Naive B cell (primary cell): ENCODE data around the gene TBC1D22A. TPM values are rescaled to one million over a fixed set of nuclear protein-coding genes. Genes with fewer than 3 reads are reported as not detected.
A peak's percentile ranks its signal among the peaks of the same experiment; 100 is the strongest.

ENCODE experiments used
- ATAC-seq, 2 donors: fragments of 150-1000 bp; cut with Tn5 transposase; 2 replicates each; pipeline ENCODE4 v1.10.0; 2021; ENCODE audit warnings: low read depth in 2 of 2, mild to moderate bottlenecking in 2 of 2, moderate library complexity in 2 of 2
- DNase-seq: peaks from one replicate; pipeline ENCODE4 v3.0.0; 2022
- H3K27ac Mint-ChIP-seq, 6 donors: one replicate each; pipeline ENCODE4 v1.8.0; 2020 to 2022; ENCODE audit warnings: mild to moderate bottlenecking in 6 of 6, mixed read lengths in 6 of 6, moderate library complexity in 5 of 6, inconsistent platforms in 2 of 6
- H3K27me3 Mint-ChIP-seq, 3 donors: one replicate each; pipeline ENCODE4 v1.8.0; 2021 to 2022; ENCODE audit warnings: mixed read lengths in 3 of 3, mild to moderate bottlenecking in 1 of 3
- H3K36me3 Mint-ChIP-seq, 2 donors: one replicate each; pipeline ENCODE4 v1.8.0; 2020 to 2022; ENCODE audit warnings: mixed read lengths in 2 of 2, inconsistent platforms in 1 of 2, mild to moderate bottlenecking in 1 of 2
- H3K4me1 Mint-ChIP-seq, 3 donors: one replicate each; pipeline ENCODE4 v1.8.0; 2020 to 2022; ENCODE audit warnings: mixed read lengths in 3 of 3, inconsistent platforms in 1 of 3, mild to moderate bottlenecking in 1 of 3, moderate library complexity in 1 of 3
- H3K4me3 Mint-ChIP-seq, 8 donors: one replicate each; pipeline ENCODE4 v1.8.0; 2020 to 2022; ENCODE audit warnings: mild to moderate bottlenecking in 8 of 8, mixed read lengths in 8 of 8, moderate library complexity in 8 of 8, inconsistent platforms in 2 of 8
- H3K9me3 Mint-ChIP-seq, 7 donors: one replicate each; pipeline ENCODE4 v1.8.0; 2020 to 2022; ENCODE audit warnings: mixed read lengths in 7 of 7, mild to moderate bottlenecking in 5 of 7, inconsistent platforms in 2 of 7, moderate library complexity in 1 of 7
- polyA plus RNA-seq, 6 donors: library from polyadenylated mRNA; unstranded; fragments of 300-500 nt; fragmentation: Illumina TruSeq; gene quantifications; one replicate each; pipeline ENCODE4 v1.2.3, GENCODE V29; 2021; ENCODE audit warnings: low read depth in 6 of 6

The TBC1D22A gene
- polyA plus RNA-seq, 6 donors from 2014 or later: 47.2 to 74.5 (median 62.6) TPM

DNA sequence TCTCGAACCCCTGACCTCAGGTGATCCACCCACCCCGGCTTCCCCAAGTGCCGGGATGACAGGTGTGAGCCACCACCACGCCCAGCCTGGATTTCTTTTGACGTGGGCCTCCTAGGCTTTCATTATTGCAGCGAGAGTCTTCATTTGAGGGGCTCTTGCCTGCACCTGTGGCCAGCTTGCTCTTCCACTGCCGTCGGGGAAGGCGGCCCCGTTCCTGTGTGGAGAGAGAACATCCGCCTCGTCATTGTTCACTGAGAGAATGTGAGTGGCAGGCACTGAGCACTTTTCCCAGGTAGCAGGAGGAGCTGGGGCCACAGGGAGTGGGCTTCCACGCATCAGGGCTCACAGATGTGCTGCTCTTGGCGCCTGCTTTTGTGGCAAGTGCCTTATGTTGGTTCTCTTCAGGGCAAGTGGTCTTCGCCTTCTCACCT, 365.0 kb downstream of the TBC1D22A start:
- no peaks in the 10 kb centered on the region for H3K9me3 Mint-ChIP-seq
- no peak overlapping the region for H3K27ac Mint-ChIP-seq
- H3K4me1 Mint-ChIP-seq: peaks cover 19 to 22% (median 20%) of the 10 kb centered on the region in 3 donors
- no peaks in the 10 kb centered on the region for H3K27me3 Mint-ChIP-seq
- H3K4me3 Mint-ChIP-seq: peak overlapping the region in 1 of 8 donors; percentile 29
- no peaks in the 10 kb centered on the region for H3K36me3 Mint-ChIP-seq
- no peak for ATAC-seq
- DNase-seq: no peak

DNA sequence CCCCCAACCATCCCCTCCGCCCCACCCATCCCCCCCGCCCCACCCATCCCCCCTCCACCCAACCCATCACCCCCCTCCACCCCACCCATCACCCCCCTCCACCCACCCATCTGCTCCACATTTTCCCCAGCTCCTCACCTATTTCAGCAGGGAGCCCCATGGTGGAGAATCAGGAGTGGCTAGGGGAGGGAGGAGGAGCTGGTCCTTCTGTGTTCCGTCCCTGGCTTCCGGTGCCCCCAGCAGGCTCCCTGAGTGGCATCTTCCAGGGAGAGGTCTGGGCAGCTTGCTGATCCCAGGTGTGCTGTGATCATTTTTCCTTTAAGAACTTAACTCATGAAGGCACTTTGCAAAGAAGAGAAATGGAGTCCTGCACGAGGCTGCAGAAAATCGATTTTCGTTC, 365.8 kb downstream of the TBC1D22A start:
- Mint-ChIP-seq H3K9me3 (no peaks in the 10 kb centered on the region), H3K27ac (no peak overlapping the region), H3K36me3 (no peaks in the 10 kb centered on the region), H3K4me3 (no peak overlapping the region), H3K27me3 (no peaks in the 10 kb centered on the region), H3K4me1 (peaks cover 19 to 22% (median 20%) of the 10 kb centered on the region in 3 donors)
- no peak for DNase-seq
- no peak for ATAC-seq

DNA sequence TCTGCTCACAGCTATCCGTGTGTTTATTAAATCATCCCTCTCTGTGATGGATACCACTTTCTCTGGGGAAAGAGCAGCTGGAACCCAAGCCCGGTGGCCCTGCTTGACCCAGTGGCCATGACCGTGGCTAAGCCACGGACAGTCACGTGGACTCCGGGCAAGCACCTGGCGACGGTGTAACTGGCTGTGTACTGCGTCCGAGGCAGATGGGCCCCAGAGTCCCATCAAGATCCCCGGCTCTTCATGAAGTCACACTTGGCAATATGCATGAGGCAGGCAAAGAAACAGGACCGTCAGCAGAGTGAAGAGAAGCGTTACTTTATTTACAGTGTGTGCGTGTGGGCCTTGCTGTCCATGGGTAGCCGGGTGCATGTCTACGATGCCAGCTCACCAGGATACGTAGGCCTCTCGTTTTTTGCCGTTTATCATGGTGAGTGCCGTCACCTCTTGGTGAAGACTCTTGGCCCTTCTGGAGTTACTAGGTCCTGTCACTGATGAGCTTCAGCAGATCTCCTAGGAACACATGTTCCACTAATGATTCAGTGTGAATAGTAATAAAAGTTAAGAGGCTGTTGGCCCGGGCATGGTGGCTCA, 366.3 kb downstream of the TBC1D22A start:
- peak overlapping the region in 2 of 6 donors; percentile 47 to 60 for H3K27ac Mint-ChIP-seq
- no peak for ATAC-seq
- no peaks in the 10 kb centered on the region for H3K9me3 Mint-ChIP-seq
- H3K4me3 Mint-ChIP-seq: no peak overlapping the region
- H3K36me3 Mint-ChIP-seq: no peaks in the 10 kb centered on the region
- DNase-seq: no peak
- no peaks in the 10 kb centered on the region for H3K27me3 Mint-ChIP-seq
- H3K4me1 Mint-ChIP-seq: peaks cover 16 to 21% (median 17%) of the 10 kb centered on the region in 3 donors

DNA sequence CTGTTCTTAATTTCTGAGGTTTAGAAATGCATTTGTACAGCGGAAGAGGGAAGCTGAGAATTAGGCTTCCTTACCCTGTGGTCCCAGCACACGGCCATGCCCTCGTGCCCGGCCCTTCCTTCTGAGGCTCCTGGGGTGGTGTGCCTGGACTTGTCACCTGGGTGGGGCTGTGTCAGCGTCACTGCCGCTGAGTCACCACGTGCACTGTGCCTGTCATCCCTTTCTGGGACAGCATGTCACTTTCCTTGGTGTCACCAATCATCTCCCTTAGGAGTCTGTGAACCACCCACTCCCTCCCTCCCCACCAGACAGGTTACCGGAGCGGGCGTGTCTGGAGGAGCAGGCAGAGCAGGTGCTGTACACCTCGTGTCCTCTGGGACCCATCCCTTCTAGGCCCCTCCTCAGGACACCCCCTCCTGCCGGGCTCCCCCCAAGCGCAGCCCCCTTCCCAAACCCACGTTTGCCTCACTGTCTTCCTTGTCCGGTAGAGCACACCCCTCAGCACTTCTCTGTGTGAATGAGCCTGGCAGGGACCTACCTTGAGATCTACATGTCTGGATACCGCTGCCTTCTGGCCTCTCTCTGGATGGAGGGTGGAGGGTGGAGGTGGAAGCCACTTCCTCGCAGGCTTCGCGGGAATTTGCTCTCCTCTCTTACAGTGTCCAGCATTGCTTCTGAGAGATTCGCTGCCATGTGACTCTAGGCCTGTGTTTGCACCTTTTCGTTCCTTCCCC, 367.6 kb downstream of the TBC1D22A start:
- Mint-ChIP-seq H3K27ac (peak overlapping the region in 3 of 6 donors; percentile 28 to 62 (median 47)), H3K27me3 (no peaks in the 10 kb centered on the region), H3K36me3 (no peaks in the 10 kb centered on the region), H3K4me1 (peaks cover 13 to 18% (median 15%) of the 10 kb centered on the region in 3 donors), H3K9me3 (no peaks in the 10 kb centered on the region), H3K4me3 (no peak overlapping the region)
- ATAC-seq (no peak), DNase-seq (no peak)

DNA sequence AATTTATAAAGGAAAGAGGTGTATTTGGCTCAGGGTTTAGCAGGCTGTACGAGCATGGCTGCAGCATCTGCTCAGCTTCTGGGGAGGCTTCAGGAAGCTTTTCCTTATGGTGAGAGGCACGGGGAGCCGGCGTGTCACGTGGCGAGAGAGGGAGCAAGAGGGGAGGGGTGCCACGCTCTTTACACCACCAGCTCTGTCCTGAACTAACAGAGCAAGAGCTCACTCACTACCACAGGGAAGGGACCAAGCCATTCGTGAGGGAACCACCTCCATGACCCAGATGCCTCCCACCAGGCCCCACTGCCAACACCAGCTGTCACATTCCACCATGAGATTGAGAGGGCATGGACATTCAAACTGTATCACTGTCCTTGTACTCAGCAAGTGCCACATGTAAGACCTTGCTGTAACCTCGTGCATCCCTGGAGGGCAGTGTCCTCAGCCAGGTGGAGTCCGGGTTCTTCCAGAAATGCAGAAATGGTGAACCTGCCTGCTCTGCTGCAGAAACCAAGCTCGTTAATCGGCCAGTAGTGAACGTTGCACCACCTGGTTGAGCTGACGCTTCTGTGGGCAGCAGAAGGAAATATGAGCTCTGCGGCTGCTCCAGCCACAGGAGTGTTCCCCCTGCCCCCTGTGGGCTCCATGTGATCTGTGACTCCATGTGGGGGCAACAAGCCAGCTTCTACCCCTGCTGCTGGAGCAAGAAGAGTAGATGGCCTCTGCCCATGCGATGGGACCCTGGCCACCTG, 368.6 kb downstream of the TBC1D22A start:
- no peaks in the 10 kb centered on the region for H3K27me3 Mint-ChIP-seq
- peaks cover 13 to 21% (median 18%) of the 10 kb centered on the region in 3 donors for H3K4me1 Mint-ChIP-seq
- H3K9me3 Mint-ChIP-seq: no peaks in the 10 kb centered on the region
- H3K27ac Mint-ChIP-seq: peak overlapping the region in 1 of 6 donors; percentile 47
- H3K36me3 Mint-ChIP-seq: no peaks in the 10 kb centered on the region
- no peak for ATAC-seq
- no peak overlapping the region for H3K4me3 Mint-ChIP-seq
- no peak for DNase-seq

DNA sequence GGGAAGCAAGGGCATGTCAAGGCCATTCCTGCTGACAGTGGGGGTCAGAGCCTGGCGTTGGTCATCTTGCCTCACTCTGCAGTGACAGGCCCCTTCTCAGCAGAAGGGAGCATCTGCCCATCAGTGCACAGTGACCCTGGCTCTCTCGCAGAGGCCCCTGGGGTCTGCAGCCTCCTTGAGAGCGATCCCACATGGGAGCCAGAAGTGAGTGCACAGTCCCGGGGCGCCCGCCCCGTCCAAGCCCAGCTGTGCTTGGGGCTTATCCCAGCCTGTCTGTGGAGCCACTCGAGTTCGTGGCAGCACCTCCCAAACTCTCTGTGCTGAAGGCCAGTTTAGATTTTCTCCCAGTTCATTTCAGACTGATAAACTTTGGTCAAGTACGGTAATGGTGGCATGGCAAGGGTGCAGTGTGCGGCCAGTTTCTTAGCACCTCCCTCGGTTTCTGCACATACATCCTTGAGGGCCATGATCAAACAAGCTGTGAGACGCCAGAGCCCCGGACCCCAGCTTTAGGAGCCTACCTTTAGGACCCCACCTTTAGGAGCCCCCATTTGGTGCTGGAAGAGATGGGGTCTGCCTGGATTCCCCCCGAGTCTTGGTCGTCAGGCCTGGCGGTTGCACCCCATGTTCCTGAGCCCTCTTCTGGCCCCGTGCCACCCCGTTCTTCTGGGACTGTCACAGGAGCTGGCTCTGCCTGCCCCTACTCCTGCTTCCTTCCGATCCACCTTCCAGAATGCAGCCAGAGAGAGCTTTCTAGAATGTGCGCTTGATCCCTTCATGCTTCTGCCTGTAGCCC, 369.4 kb downstream of the TBC1D22A start:
- Mint-ChIP-seq H3K9me3 (no peaks in the 10 kb centered on the region), H3K36me3 (no peaks in the 10 kb centered on the region), H3K4me3 (no peak overlapping the region), H3K27ac (peak overlapping the region in 2 of 6 donors; percentile 16 to 69), H3K4me1 (peaks cover 9 to 14% (median 13%) of the 10 kb centered on the region in 3 donors), H3K27me3 (no peaks in the 10 kb centered on the region)
- ATAC-seq: no peak
- no peak for DNase-seq

DNA sequence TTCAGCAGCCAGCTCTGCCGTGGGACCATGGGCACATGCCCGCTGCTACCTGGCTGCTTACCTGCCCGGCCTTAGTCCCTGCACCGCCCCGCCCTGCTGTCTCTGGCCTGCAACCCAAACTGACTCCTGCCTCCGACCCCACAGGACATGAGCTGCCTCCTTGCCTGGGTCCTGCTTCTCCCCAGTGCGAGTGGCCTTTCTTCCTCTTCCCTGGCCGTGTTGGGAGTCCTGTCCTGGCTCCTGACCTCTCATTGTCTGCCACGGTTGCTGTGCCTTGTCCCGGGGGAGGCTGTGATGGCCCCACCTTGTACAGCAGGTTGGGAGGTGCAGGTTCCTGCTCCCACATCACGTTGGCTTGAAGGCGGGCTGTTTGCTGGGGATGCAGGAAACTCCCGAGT, 370.0 kb downstream of the TBC1D22A start:
- no peak for ATAC-seq
- no peaks in the 10 kb centered on the region for H3K36me3 Mint-ChIP-seq
- no peaks in the 10 kb centered on the region for H3K9me3 Mint-ChIP-seq
- no peaks in the 10 kb centered on the region for H3K27me3 Mint-ChIP-seq
- peak overlapping the region in 2 of 6 donors; percentile 16 for H3K27ac Mint-ChIP-seq
- H3K4me3 Mint-ChIP-seq: no peak overlapping the region
- peaks cover 9 to 14% (median 12%) of the 10 kb centered on the region in 3 donors for H3K4me1 Mint-ChIP-seq
- DNase-seq: no peak

DNA sequence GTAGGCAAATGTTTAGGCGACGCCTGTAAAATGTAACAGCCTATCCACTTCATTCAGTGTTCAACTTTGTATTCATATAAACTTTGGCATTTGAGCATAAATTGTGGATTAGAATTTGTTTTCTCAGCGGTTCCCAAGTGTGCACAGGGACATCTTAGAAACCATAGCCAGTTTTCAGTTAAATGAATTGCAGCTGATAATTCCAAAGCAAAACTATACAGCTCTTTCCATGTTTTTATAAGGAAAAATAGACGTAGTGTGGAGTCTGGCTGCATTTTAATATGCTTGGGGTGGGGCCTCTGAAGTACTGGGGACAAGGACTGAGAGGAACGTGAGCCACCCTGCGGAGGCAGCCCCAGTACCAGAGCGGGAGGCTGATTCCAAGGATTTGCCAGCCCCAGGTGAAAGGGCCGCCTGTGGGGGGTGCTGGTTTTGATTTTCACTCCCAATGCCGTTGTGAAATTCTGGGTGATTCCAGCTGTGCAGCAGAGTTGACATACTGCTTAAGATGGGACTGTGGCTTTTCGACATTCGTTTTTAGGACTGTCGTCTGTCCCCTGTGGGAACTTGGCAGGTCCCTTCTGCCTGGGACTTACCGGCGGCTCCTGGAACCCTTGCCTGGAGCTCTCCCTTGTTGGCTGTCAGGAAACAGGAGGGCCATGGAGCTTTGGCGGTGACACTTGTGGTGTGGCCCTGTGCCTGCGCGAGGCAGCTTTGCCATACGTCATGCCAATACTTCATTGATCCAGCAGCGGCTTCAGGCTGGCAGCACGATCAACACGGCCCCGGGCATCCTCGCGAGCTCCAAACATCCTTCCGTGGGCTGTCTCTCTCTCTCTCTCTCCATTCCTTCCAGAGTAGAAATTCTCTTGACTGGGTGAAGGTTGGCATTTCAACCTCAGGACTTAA, 370.9 kb downstream of the TBC1D22A start:
- Mint-ChIP-seq H3K27ac (peak overlapping the region in 2 of 6 donors; percentile 32 to 64), H3K36me3 (no peaks in the 10 kb centered on the region), H3K27me3 (no peaks in the 10 kb centered on the region), H3K9me3 (no peaks in the 10 kb centered on the region), H3K4me1 (peaks cover 9 to 18% (median 12%) of the 10 kb centered on the region in 3 donors), H3K4me3 (peak overlapping the region in 1 of 8 donors; percentile 44)
- DNase-seq: no peak
- ATAC-seq: no peak

DNA sequence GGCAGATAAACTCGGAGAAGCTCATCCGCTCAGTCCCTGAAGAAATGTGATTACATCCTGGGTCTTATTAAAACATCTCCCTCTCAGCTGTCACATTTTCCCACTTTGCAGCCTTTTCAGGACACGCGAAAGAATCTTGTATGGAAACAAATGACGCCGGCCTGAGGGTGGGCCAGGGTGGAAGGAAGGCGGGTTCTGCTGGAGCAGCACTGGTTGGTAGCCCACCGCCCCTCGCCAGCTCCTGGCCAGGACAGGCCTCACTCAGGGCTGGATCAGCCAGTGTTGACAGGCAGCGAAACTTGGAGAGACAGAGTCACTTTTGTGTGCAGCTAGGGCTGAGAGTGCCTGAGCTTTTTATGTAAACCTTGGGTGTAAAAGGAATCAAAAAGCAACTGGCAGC, 371.8 kb downstream of the TBC1D22A start:
- H3K4me1 Mint-ChIP-seq: peaks cover 5 to 18% (median 12%) of the 10 kb centered on the region in 3 donors
- H3K9me3 Mint-ChIP-seq: no peaks in the 10 kb centered on the region
- H3K4me3 Mint-ChIP-seq: no peak overlapping the region
- H3K27ac Mint-ChIP-seq: peak overlapping the region in 1 of 6 donors; percentile 32
- no peaks in the 10 kb centered on the region for H3K27me3 Mint-ChIP-seq
- no peaks in the 10 kb centered on the region for H3K36me3 Mint-ChIP-seq
- DNase-seq (no peak), ATAC-seq (no peak)

DNA sequence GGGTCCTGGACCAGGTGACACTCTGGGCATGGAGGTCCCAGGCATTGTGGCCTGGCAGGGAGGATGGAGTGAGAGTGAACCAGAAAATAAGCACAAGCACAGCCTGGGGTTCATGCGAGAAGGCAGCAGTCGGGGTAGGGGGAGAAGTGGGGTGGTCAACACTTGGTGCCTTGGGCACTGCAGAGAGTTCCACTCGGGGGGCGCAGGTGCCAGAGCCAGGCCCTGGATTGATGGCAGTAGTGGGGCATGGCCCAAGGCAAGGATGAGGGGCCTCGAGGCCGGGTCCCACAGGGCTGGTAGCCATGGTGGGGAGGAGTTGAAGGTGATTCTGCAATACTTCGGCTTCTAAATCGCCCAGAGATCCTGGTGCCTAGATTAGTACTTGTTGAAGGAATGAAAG, 372.9 kb downstream of the TBC1D22A start:
- peak overlapping the region in 3 of 6 donors; percentile 49 to 89 (median 64) for H3K27ac Mint-ChIP-seq
- H3K4me3 Mint-ChIP-seq: no peak overlapping the region
- no peaks in the 10 kb centered on the region for H3K9me3 Mint-ChIP-seq
- no peaks in the 10 kb centered on the region for H3K36me3 Mint-ChIP-seq
- no peak for ATAC-seq
- no peaks in the 10 kb centered on the region for H3K27me3 Mint-ChIP-seq
- H3K4me1 Mint-ChIP-seq: peaks cover 4 to 18% (median 14%) of the 10 kb centered on the region in 3 donors
- DNase-seq: no peak

DNA sequence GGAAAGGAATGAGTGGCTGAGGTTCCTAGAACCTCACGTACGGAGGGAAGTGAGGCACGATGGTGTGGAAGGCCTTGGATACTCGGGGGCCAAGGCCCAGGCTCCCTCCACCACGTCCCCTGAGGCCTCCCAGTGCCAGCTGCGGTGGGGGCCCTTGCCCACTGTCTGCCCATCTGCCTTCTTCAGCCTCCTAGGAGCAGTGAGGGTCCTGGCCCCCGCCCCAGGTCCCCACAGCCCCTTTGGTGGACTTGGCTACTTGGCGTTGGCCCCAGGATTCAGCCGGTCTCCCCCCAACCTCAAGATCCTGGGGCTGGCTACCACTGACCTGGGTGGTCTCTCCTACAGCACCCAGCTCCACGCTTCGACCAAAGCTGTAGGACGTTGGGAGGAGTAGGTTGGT, 373.6 kb downstream of the TBC1D22A start:
- no peak for ATAC-seq

DNA sequence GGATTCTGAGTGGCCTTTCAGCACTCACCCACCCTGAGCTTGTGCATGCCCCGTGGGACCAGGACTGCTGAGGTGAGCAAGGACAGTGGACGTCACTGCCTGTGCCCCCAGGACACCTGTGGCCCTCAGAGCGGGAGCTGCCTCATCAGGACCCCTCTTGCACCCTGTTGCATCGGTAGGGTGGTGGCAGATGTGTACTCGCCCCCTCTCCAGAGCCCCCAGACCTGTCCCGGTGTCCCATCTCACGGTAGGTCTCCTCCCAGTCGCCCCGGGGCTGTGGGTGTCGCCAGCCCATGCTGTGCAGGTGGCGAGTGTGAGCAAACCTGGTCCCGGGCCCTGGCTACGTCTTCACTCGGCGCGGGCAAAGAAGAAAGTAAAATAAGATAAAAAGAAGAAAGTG, 374.2 kb downstream of the TBC1D22A start:
- no peak for DNase-seq
- Mint-ChIP-seq H3K9me3 (no peaks in the 10 kb centered on the region), H3K4me1 (peaks cover 2 to 18% (median 9%) of the 10 kb centered on the region in 3 donors), H3K4me3 (no peak overlapping the region), H3K27me3 (no peaks in the 10 kb centered on the region), H3K27ac (peak overlapping the region in 2 of 6 donors; percentile 27 to 37), H3K36me3 (no peaks in the 10 kb centered on the region)
- no peak for ATAC-seq

More for the DNA sequence above, 373.6 kb downstream of the TBC1D22A start:
- H3K36me3 Mint-ChIP-seq: no peaks in the 10 kb centered on the region
- H3K27ac Mint-ChIP-seq: no peak overlapping the region
- H3K27me3 Mint-ChIP-seq: no peaks in the 10 kb centered on the region
- peaks cover 2 to 18% (median 9%) of the 10 kb centered on the region in 3 donors for H3K4me1 Mint-ChIP-seq
- no peaks in the 10 kb centered on the region for H3K9me3 Mint-ChIP-seq
- H3K4me3 Mint-ChIP-seq: no peak overlapping the region
- DNase-seq: no peak
